Measurements from ENCODE around the gene ZNF668. TPM values are rescaled to one million over a fixed set of nuclear protein-coding genes. Genes with fewer than 3 reads are reported as not detected.

ZNF668 gene
- total and polyA plus RNA-seq, 2 of the 13 experiments (the other 11 are each of a cell fraction or from before 2014, with no cell fraction given), result 3.8 to 9.8 TPM

DNA sequence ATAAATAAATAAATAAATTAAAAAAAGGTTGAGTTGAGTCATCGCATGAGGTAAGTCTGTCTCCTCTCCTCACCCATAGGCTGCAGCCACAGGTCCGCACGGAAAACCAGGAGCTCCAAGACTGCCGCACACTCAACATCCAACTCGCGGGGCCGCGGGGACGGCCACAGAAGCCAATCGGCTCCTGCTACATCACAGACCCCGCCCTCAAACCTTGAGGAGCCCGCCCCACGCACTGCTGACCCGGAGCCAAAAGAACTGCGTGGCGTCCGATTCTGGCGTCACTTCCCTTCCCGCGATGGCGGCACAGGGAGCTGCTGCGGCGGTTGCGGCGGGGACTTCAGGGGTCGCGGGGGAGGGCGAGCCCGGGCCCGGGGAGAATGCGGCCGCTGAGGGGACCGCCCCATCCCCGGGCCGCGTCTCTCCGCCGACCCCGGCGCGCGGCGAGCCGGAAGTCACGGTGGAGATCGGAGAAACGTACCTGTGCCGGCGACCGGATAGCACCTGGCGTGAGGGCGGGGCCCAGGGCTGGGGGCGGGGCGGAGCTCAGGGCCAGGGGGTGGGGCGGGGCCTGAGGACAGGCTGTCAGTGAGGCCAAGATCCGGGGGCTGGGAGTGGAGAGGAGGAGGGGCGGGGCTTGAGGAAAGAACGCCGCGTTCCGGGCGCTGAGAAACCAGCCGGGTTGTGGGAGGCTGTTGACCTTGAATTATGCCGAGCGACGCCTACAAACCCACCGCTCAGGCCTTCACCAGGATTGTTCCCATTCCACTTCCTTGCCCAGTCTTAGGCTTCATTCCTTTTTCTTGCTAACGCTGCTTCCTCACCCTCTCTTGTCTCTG lies 43.6 kb upstream of the ZNF668 start, which contains the start of gene KAT8 (continued):
- TF ChIP-seq, protein P1, sequence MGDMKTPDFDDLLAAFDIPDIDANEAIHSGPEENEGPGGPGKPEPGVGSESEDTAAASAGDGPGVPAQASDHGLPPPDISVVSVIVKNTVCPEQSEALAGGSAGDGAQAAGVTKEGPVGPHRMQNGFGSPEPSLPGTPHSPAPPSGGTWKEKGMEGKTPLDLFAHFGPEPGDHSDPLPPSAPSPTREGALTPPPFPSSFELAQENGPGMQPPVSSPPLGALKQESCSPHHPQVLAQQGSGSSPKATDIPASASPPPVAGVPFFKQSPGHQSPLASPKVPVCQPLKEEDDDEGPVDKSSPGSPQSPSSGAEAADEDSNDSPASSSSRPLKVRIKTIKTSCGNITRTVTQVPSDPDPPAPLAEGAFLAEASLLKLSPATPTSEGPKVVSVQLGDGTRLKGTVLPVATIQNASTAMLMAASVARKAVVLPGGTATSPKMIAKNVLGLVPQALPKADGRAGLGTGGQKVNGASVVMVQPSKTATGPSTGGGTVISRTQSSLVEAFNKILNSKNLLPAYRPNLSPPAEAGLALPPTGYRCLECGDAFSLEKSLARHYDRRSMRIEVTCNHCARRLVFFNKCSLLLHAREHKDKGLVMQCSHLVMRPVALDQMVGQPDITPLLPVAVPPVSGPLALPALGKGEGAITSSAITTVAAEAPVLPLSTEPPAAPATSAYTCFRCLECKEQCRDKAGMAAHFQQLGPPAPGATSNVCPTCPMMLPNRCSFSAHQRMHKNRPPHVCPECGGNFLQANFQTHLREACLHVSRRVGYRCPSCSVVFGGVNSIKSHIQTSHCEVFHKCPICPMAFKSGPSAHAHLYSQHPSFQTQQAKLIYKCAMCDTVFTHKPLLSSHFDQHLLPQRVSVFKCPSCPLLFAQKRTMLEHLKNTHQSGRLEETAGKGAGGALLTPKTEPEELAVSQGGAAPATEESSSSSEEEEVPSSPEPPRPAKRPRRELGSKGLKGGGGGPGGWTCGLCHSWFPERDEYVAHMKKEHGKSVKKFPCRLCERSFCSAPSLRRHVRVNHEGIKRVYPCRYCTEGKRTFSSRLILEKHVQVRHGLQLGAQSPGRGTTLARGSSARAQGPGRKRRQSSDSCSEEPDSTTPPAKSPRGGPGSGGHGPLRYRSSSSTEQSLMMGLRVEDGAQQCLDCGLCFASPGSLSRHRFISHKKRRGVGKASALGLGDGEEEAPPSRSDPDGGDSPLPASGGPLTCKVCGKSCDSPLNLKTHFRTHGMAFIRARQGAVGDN (CRISPR knock-in tag; IDR thresholded peaks at IDR 0.05), result peak; percentile 88
- TF ChIP-seq, protein P2, sequence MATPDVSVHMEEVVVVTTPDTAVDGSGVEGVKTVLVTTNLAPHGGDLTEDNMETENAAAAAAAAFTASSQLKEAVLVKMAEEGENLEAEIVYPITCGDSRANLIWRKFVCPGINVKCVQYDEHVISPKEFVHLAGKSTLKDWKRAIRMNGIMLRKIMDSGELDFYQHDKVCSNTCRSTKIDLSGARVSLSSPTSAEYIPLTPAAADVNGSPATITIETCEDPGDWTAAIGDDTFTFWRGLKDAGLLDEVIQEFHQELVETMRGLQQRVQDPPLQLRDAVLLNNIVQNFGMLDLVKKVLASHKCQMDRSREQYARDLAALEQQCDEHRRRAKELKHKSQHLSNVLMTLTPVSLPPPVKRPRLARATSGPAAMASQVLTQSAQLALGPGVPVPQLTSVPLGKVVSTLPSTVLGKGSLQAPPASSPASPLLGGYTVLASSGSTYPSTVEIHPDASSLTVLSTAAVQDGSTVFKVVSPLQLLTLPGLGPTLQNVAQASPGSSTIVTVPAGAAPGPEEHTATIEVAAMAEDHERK (CRISPR knock-in tag; IDR thresholded peaks at IDR 0.05; ENCODE audit: low read depth), result peak; percentile 93
- TF ChIP-seq, protein P3, sequence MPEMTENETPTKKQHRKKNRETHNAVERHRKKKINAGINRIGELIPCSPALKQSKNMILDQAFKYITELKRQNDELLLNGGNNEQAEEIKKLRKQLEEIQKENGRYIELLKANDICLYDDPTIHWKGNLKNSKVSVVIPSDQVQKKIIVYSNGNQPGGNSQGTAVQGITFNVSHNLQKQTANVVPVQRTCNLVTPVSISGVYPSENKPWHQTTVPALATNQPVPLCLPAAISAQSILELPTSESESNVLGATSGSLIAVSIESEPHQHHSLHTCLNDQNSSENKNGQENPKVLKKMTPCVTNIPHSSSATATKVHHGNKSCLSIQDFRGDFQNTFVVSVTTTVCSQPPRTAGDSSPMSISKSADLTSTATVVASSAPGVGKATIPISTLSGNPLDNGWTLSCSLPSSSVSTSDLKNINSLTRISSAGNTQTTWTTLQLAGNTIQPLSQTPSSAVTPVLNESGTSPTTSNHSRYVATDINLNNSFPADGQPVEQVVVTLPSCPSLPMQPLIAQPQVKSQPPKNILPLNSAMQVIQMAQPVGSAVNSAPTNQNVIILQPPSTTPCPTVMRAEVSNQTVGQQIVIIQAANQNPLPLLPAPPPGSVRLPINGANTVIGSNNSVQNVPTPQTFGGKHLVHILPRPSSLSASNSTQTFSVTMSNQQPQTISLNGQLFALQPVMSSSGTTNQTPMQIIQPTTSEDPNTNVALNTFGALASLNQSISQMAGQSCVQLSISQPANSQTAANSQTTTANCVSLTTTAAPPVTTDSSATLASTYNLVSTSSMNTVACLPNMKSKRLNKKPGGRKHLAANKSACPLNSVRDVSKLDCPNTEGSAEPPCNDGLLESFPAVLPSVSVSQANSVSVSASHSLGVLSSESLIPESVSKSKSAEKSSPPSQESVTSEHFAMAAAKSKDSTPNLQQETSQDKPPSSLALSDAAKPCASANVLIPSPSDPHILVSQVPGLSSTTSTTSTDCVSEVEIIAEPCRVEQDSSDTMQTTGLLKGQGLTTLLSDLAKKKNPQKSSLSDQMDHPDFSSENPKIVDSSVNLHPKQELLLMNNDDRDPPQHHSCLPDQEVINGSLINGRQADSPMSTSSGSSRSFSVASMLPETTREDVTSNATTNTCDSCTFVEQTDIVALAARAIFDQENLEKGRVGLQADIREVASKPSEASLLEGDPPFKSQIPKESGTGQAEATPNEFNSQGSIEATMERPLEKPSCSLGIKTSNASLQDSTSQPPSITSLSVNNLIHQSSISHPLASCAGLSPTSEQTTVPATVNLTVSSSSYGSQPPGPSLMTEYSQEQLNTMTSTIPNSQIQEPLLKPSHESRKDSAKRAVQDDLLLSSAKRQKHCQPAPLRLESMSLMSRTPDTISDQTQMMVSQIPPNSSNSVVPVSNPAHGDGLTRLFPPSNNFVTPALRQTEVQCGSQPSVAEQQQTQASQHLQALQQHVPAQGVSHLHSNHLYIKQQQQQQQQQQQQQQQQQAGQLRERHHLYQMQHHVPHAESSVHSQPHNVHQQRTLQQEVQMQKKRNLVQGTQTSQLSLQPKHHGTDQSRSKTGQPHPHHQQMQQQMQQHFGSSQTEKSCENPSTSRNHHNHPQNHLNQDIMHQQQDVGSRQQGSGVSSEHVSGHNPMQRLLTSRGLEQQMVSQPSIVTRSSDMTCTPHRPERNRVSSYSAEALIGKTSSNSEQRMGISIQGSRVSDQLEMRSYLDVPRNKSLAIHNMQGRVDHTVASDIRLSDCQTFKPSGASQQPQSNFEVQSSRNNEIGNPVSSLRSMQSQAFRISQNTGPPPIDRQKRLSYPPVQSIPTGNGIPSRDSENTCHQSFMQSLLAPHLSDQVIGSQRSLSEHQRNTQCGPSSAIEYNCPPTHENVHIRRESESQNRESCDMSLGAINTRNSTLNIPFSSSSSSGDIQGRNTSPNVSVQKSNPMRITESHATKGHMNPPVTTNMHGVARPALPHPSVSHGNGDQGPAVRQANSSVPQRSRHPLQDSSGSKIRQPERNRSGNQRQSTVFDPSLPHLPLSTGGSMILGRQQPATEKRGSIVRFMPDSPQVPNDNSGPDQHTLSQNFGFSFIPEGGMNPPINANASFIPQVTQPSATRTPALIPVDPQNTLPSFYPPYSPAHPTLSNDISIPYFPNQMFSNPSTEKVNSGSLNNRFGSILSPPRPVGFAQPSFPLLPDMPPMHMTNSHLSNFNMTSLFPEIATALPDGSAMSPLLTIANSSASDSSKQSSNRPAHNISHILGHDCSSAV (CRISPR knock-in tag; IDR thresholded peaks at IDR 0.05; ENCODE audit: borderline replicate concordance), result 0 out of 2 replicates have a peak, but pooled peaks have one; percentile 46
- no peak; the same call in 1 of the 2 replicates for TF ChIP-seq ZFP90 (CRISPR knock-in tag; IDR thresholded peaks at IDR 0.05; ENCODE audit: borderline replicate concordance)
- no peak for TF ChIP-seq ZNF703 (CRISPR knock-in tag; IDR thresholded peaks at IDR 0.05; ENCODE audit: borderline replicate concordance)
- TF ChIP-seq ZNF12 (CRISPR knock-in tag; IDR thresholded peaks at IDR 0.05), result no peak; the same call in 1 of the 2 replicates
- TF ChIP-seq, protein P4, sequence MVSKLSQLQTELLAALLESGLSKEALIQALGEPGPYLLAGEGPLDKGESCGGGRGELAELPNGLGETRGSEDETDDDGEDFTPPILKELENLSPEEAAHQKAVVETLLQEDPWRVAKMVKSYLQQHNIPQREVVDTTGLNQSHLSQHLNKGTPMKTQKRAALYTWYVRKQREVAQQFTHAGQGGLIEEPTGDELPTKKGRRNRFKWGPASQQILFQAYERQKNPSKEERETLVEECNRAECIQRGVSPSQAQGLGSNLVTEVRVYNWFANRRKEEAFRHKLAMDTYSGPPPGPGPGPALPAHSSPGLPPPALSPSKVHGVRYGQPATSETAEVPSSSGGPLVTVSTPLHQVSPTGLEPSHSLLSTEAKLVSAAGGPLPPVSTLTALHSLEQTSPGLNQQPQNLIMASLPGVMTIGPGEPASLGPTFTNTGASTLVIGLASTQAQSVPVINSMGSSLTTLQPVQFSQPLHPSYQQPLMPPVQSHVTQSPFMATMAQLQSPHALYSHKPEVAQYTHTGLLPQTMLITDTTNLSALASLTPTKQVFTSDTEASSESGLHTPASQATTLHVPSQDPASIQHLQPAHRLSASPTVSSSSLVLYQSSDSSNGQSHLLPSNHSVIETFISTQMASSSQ (IDR thresholded peaks at IDR 0.05; ENCODE audit: low read depth), result no peak
- TF ChIP-seq, protein P4 (CRISPR knock-in tag; IDR thresholded peaks at IDR 0.05; ENCODE audit: borderline replicate concordance), result peak; percentile 70; the same call in 1 of the 2 replicates

Data from HepG2 (cell line).